T-cell (primary cell): ENCODE data around the gene COG2. TPM values are rescaled to one million over a fixed set of nuclear protein-coding genes. Genes with fewer than 3 reads are reported as not detected.
A peak's percentile ranks its signal among the peaks of the same experiment; 100 is the strongest.

Experiments
- ATAC-seq, 4 experiments: fragments of 200-7000 bp in 3 of 4; fragments of 150-1000 bp in 1 of 4; cut with Tn5 transposase; replicated peaks in 1 of 4; 1 replicate in 3 of 4; 2 replicates in 1 of 4; pipeline ENCODE4 v1.10.0; 2021; ENCODE audit warnings: moderate library complexity in 3 of 4, mild to moderate bottlenecking in 2 of 4, moderate number of reproducible peaks in 1 of 4
- CTCF ChIA-PET, 2 donors: fragments of 300-600 bp; sonication (Branson Sonifier 250); formaldehyde crosslinking; loops; one replicate each; lab custom pipeline; 2022; ENCODE audit warnings: antibody characterized with exemption in 2 of 2; lab: Charles Lee
- POLR2A ChIA-PET, 2 donors: fragments of 300-600 bp; sonication (Branson Sonifier 250); formaldehyde crosslinking; loops; one replicate each; lab custom pipeline; 2022; ENCODE audit warnings: antibody characterized with exemption in 2 of 2; lab: Charles Lee
- DNase-seq, 35 experiments: peaks; one replicate each; pipeline versions ENCODE4 v3.0.0 to v3.0.0-alpha.2; 2013 to 2023
- H3K27ac ChIP-seq: one replicate; pipeline ENCODE4 v1.5.1; 2013; ENCODE audit warnings: low read length
- H3K27me3 ChIP-seq, 2 experiments: replicated peaks in 1 of 2; 1 replicate in 1 of 2; 2 replicates in 1 of 2; pipeline versions ENCODE4 v1.6.1 to v1.7.0; 2013; ENCODE audit warnings: low read length in 1 of 2, mixed read lengths in 1 of 2; ENCODE audit not compliant: control insufficient read depth in 2 of 2, insufficient read depth in 2 of 2; ENCODE audit errors: extremely low read depth in 1 of 2
- H3K36me3 ChIP-seq, 2 donors: 1 replicate in 1 of 2; 2 replicates in 1 of 2; pipeline versions ENCODE4 v1.6.1 to v1.7.0; 2013; ENCODE audit warnings: low read length in 1 of 2; ENCODE audit not compliant: control insufficient read depth in 2 of 2, insufficient read depth in 1 of 2; ENCODE audit errors: extremely low read depth in 1 of 2
- H3K4me1 ChIP-seq, 2 experiments: 1 replicate in 1 of 2; 2 replicates in 1 of 2; pipeline versions ENCODE4 v1.6.1 to v1.7.0; 2013; ENCODE audit warnings: low read length in 2 of 2, mixed read lengths in 1 of 2; ENCODE audit not compliant: insufficient read depth in 2 of 2, control insufficient read depth in 1 of 2; ENCODE audit errors: extremely low read depth in 1 of 2
- H3K4me3 ChIP-seq, 2 donors: 1 replicate in 1 of 2; 2 replicates in 1 of 2; pipeline versions ENCODE4 v1.5.1 to v1.7.0; 2013; ENCODE audit warnings: mild to moderate bottlenecking in 2 of 2, low read length in 1 of 2, moderate library complexity in 1 of 2; ENCODE audit not compliant: control insufficient read depth in 1 of 2; ENCODE audit errors: extremely low read depth in 1 of 2
- H3K9me3 ChIP-seq: 2 replicates; pipeline ENCODE4 v1.7.0; 2013
- H3K27ac Mint-ChIP-seq, 2 donors: one replicate each; pipeline ENCODE4 v1.8.0; 2020 to 2021; ENCODE audit warnings: mild to moderate bottlenecking in 2 of 2, mixed read lengths in 2 of 2
- H3K27me3 Mint-ChIP-seq, 2 donors: one replicate each; pipeline ENCODE4 v1.8.0; 2021 to 2022; ENCODE audit warnings: mixed read lengths in 2 of 2
- H3K36me3 Mint-ChIP-seq: one replicate; pipeline ENCODE4 v1.8.0; 2021; ENCODE audit warnings: mixed read lengths
- H3K4me1 Mint-ChIP-seq, 3 donors: one replicate each; pipeline ENCODE4 v1.8.0; 2020 to 2022; ENCODE audit warnings: mixed read lengths in 3 of 3, mild to moderate bottlenecking in 1 of 3
- H3K4me3 Mint-ChIP-seq, 3 donors: one replicate each; pipeline ENCODE4 v1.8.0; 2020 to 2022; ENCODE audit warnings: mild to moderate bottlenecking in 3 of 3, mixed read lengths in 3 of 3, moderate library complexity in 3 of 3
- H3K9me3 Mint-ChIP-seq, 3 donors: one replicate each; pipeline ENCODE4 v1.8.0; 2020 to 2022; ENCODE audit warnings: mixed read lengths in 3 of 3
- WGBS: methylation state at CpG from one replicate; pipeline ENCODE4 v1.1.5; 2013; ENCODE audit warnings: missing lambda C conversion rate; ENCODE audit not compliant: insufficient coverage; 5-methylcytosine and 5-hydroxymethylcytosine counted together
- total RNA-seq, 35 experiments: library from RNA in 6 of 35; stranded (reverse) in 6 of 35; fragments of 120-200 nt in 1 of 35; gene quantifications; one replicate each; pipeline versions ENCODE4 v1.2.1 to v1.2.4 and lab custom pipeline; 2013 to 2026

COG2 gene
- total RNA-seq, 5 donors from 2014 or later (not counting 1 experiment from before 2014, with no cell fraction given), result 30.5 to 38.6 (median 37.1) TPM

DNA sequence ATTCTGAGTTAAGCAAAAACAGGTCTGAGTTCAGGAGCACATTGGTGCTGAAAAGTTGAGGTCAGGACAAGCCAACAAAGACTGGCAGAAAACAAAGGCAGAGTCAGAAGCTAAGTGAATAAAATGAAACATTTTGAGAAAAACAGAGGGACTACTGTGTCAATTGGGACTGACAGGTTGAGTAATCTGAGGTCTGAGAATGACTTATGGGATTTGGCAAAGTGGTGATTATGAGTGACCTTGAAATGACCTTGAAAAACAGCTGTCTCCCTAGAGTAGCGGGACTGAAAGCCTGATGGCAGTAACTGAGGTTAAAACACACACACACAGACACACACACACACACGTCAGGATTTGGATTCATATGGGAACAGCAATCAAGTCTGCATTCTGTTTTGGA is 8.8 kb upstream of the COG2 start:
- no peaks in the 10 kb centered on the region for H3K36me3 ChIP-seq
- Mint-ChIP-seq H3K36me3 (no peaks in the 10 kb centered on the region), H3K27me3 (peaks cover 20 to 25% of the 10 kb centered on the region in 2 donors), H3K27ac (no peak overlapping the region), H3K4me1 (no peaks in the 10 kb centered on the region), H3K4me3 (no peak overlapping the region), H3K9me3 (no peaks in the 10 kb centered on the region)
- H3K9me3 ChIP-seq, result no peaks in the 10 kb centered on the region
- no peak for DNase-seq
- ChIA-PET POLR2A (no interaction called here), CTCF (interaction anchor here in 1 of 2 donors (1.1 to 1.3 kb wide), 2 partner anchors 10 to 18 kb away, joined by 3 to 4 read pairs; no protein-coding TSS in a partner anchor)
- H3K4me3 ChIP-seq, result no peak overlapping the region
- H3K27me3 ChIP-seq, result peaks cover 4 to 10% of the 10 kb centered on the region in 2 experiments
- ATAC-seq, result no peak
- no peak overlapping the region for H3K27ac ChIP-seq
- WGBS, result no CpG with 5 or more reads among the region's 2 CpGs
- no peaks in the 10 kb centered on the region for H3K4me1 ChIP-seq

DNA sequence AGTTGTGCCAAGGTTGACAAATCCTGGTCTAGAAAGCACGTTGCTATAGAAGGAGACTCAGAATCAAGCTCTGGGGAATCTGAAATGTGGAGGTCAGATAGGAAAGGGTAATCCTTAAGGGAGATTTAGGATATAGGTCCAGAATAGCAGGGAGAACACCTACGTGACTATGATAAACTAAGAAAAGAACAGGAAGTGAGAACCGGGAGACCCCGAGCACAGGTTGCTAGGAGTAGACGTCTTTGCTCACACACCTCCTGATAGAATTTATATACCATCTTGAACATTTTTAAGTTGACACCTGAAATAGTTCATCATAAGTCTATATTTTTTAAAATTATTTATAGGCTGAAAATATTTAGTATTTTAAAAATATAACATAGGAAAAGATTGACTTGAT is 7.9 kb upstream of the COG2 start:
- no peaks in the 10 kb centered on the region for H3K9me3 ChIP-seq
- peaks cover 25 to 27% of the 10 kb centered on the region in 2 donors for H3K27me3 Mint-ChIP-seq
- H3K27me3 ChIP-seq, result peaks cover 4 to 7% of the 10 kb centered on the region in 2 experiments
- H3K4me1 Mint-ChIP-seq, result no peaks in the 10 kb centered on the region
- no peak for ATAC-seq
- no peak overlapping the region for H3K27ac Mint-ChIP-seq
- no peaks in the 10 kb centered on the region for H3K4me1 ChIP-seq
- no peak for DNase-seq
- H3K27ac ChIP-seq, result no peak overlapping the region
- WGBS, result 100% methylated on average over 1 of the region's 5 CpGs
- H3K4me3 ChIP-seq, result no peak overlapping the region
- H3K36me3 ChIP-seq, result no peaks in the 10 kb centered on the region
- no peak overlapping the region for H3K4me3 Mint-ChIP-seq
- ChIA-PET POLR2A (no interaction called here), CTCF (interaction anchor here in 1 of 2 donors (1.1 kb wide), 1 partner anchor 17 kb away, joined by 4 read pairs; no protein-coding TSS in a partner anchor)
- H3K9me3 Mint-ChIP-seq, result no peaks in the 10 kb centered on the region
- H3K36me3 Mint-ChIP-seq, result no peaks in the 10 kb centered on the region

DNA sequence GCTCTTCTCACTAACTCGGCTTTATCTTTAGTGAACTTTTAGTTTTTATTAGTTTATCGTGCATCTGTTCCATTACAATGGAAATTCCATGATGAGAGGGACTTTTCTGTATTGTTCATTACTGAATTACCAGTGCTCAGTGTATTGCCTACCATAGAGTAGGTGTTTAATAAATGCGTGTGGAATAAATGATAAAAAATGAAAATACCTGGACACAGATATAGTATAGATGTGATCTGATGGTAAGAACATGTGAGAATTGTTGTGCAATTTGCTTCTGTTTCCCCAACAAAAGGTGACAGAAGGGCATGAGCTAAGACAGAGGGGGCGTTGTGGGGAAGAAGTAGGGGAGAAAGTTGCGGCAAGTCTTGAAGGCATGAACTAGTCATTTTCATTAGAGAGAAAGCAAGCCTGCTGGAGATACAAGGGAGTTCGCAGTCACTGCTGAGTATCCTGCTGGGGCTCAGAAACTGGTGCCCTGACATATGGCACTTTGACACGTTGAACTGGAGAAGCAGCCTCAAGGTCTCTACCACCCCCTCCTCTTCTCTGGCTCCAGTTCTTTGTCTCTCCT is 5.6 kb upstream of the COG2 start:
- ChIA-PET CTCF (no interaction called here), POLR2A (no interaction called here)
- Histone ChIP-seq H3K27ac (no peak overlapping the region), H3K4me1 (peaks cover 0 to 2% of the 10 kb centered on the region in 2 experiments), H3K9me3 (no peaks in the 10 kb centered on the region), H3K4me3 (no peak overlapping the region), H3K36me3 (no peaks in the 10 kb centered on the region), H3K27me3 (peaks cover 4 to 6% of the 10 kb centered on the region in 2 experiments)
- Mint-ChIP-seq H3K27me3 (peaks cover 25 to 31% of the 10 kb centered on the region in 2 donors), H3K27ac (no peak overlapping the region), H3K36me3 (no peaks in the 10 kb centered on the region), H3K9me3 (no peaks in the 10 kb centered on the region), H3K4me1 (peaks cover 5 to 6% (median 6%) of the 10 kb centered on the region in 3 donors), H3K4me3 (no peak overlapping the region)
- 62% methylated on average over 2 of the region's 7 CpGs for WGBS
- ATAC-seq, result no peak
- DNase-seq, result no peak

DNA sequence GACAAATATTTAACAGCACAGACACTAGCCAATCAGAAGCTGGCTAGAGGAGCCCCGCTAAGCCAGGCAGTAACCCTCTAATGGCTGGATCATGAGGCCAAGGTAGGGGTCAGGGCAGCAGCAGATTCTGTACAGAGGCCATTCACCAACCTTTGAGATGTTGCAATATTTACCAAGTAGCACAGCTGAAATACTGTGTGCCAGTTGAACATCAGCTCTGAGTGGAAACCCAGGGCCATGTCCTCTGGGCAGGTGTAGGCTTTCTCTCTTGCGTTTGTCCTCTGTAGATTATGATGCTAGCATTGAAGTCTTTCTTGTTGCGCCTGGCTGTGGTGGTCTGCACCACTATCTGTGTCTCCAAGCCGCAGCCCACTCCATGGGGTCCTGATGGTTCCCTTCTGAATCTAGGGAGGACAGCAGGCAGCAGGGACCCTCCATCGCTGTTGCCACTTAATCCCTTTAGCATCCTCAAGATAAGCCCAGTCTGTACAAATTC is 2.5 kb upstream of the COG2 start:
- no peak overlapping the region for H3K27ac Mint-ChIP-seq
- H3K4me1 ChIP-seq, result peaks cover 16 to 24% of the 10 kb centered on the region in 2 experiments
- POLR2A ChIA-PET, result no interaction called here
- no peaks in the 10 kb centered on the region for H3K9me3 ChIP-seq
- H3K4me3 ChIP-seq, result no peak overlapping the region
- peaks cover 25 to 31% of the 10 kb centered on the region in 2 donors for H3K27me3 Mint-ChIP-seq
- ATAC-seq (no peak), DNase-seq (no peak)
- no peak overlapping the region for H3K27ac ChIP-seq
- H3K9me3 Mint-ChIP-seq, result no peaks in the 10 kb centered on the region
- peaks cover 3% of the 10 kb centered on the region for H3K36me3 Mint-ChIP-seq
- H3K36me3 ChIP-seq, result no peaks in the 10 kb centered on the region
- peaks cover 4 to 11% of the 10 kb centered on the region in 2 experiments for H3K27me3 ChIP-seq
- H3K4me3 Mint-ChIP-seq, result no peak overlapping the region
- 82% methylated on average over 2 of the region's 5 CpGs for WGBS
- peaks cover 28 to 34% (median 31%) of the 10 kb centered on the region in 3 donors for H3K4me1 Mint-ChIP-seq
- CTCF ChIA-PET, result interaction anchor here in 1 of 2 donors (0.6 kb wide), 1 partner anchor 575 kb away, joined by 3 read pairs; no protein-coding TSS in a partner anchor

DNA sequence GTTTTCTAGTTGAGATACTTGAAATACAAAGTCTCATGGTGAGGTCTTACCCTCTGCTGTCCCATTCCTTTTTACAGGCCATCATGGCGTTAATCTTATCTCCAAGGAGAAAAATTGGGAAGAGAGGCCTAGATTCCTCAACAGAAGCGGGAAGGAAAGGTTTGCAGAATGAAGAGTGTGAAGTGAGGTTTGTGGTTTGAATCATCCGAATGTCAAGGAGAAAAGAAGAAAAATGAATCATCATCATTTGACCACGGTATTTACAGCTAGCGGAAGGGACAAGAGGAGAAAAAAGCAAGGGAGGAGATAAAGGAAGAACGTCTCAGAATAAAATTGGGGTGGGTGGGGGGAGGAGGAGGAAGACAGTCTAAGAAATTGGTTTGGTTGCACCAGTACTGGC is 935 bp upstream of the COG2 start:
- H3K4me1 Mint-ChIP-seq, result peaks cover 40 to 49% (median 44%) of the 10 kb centered on the region in 3 donors
- DNase-seq, result no peak
- H3K4me3 Mint-ChIP-seq, result peak overlapping the region in 2 of 3 donors; percentile 29 to 97
- ChIA-PET POLR2A (no interaction called here), CTCF (interaction anchor here in 1 of 2 donors (0.6 to 0.7 kb wide), 2 partner anchors 257 to 694 kb away, joined by 4 to 5 read pairs; no protein-coding TSS in a partner anchor)
- H3K27ac Mint-ChIP-seq, result no peak overlapping the region
- WGBS, result 39% methylated on average over 5 of the region's 6 CpGs
- Histone ChIP-seq H3K9me3 (no peaks in the 10 kb centered on the region), H3K4me3 (no peak overlapping the region), H3K36me3 (peaks cover 0 to 8% of the 10 kb centered on the region in 2 donors), H3K27me3 (peaks cover 4 to 11% of the 10 kb centered on the region in 2 experiments), H3K27ac (no peak overlapping the region), H3K4me1 (peaks cover 16 to 30% of the 10 kb centered on the region in 2 experiments)
- H3K9me3 Mint-ChIP-seq, result no peaks in the 10 kb centered on the region
- H3K27me3 Mint-ChIP-seq, result peaks cover 21 to 26% of the 10 kb centered on the region in 2 donors
- peaks cover 9% of the 10 kb centered on the region for H3K36me3 Mint-ChIP-seq
- no peak for ATAC-seq

DNA sequence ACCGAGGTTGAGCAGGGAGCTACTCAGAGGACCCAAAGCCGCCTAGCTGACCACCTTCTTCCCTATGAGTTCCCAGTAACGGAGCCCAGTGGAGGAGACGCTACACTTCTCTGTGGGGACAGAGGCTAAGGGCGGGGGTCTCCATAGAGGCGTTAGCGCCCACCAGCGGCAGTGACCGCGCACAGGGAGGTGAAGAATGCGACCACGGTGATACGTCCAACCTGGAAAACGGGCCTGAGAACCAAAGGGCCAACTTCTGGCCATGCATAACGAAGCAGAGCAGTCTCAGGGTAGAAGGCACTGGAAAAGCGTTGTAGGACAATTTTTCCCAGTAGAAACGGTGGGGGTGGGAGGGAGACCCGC is 400 bp upstream of the COG2 start:
- POLR2A ChIA-PET, result no interaction called here
- peaks cover 14% of the 10 kb centered on the region for H3K36me3 Mint-ChIP-seq
- peak overlapping the region in 1 of 2 donors; percentile 35 for H3K27ac Mint-ChIP-seq
- Histone ChIP-seq H3K4me1 (peaks cover 18 to 30% of the 10 kb centered on the region in 2 experiments), H3K4me3 (peak overlapping the region; percentile 78 to 91), H3K9me3 (no peaks in the 10 kb centered on the region), H3K27me3 (peaks cover 4 to 8% of the 10 kb centered on the region in 2 experiments), H3K27ac (no peak overlapping the region), H3K36me3 (peaks cover 0 to 13% of the 10 kb centered on the region in 2 donors)
- peaks cover 45 to 54% (median 49%) of the 10 kb centered on the region in 3 donors for H3K4me1 Mint-ChIP-seq
- H3K27me3 Mint-ChIP-seq, result peaks cover 16 to 21% of the 10 kb centered on the region in 2 donors
- ATAC-seq, result no peak
- H3K4me3 Mint-ChIP-seq, result peak overlapping the region; percentile 97 to 99 (median 98)
- DNase-seq, result peak in 1 of 35 experiments; percentile 0
- 8% methylated on average over 14 of the region's 18 CpGs for WGBS
- CTCF ChIA-PET, result interaction anchor here in 1 of 2 donors (0.7 kb wide), 1 partner anchor 258 kb away, joined by 4 read pairs; no protein-coding TSS in a partner anchor
- H3K9me3 Mint-ChIP-seq, result no peaks in the 10 kb centered on the region
